ENCODE results near the gene OLFM1.

Gene OLFM1

DNA sequence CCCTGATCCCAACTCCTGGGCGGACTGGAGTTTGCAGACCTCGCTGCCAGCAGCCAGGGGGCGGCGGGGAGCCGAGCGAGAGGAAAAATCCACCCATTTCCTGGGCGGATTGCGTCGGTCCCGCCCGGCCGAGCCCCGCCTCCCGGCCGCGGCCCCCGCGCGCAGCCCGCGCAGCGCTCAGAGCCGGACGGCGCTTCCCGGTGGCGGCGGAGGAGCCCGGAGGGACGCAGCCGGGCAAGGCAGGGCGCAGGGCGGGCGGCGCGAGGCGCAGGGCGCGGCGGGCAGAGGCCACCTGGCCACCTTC is at the start of gene OLFM1:
Gene OLFM1, plus strand, starts transcription at position 180 of the 304 bp plus-strand sequence. CDS start 322 bp downstream, outside the sequence.
- DNase-seq (ENCODE audit: low read depth, low spot score) = no peak

GRCh38 chr9:135038331-135038730 is 49.1 kb upstream of the OLFM1 start:
- DNase-seq (ENCODE audit: low read depth, low spot score) = no peak

GRCh38 chr9:135038826-135039225 is 48.6 kb upstream of the OLFM1 start:
- no peak for DNase-seq (ENCODE audit: low read depth, low spot score)

DNA sequence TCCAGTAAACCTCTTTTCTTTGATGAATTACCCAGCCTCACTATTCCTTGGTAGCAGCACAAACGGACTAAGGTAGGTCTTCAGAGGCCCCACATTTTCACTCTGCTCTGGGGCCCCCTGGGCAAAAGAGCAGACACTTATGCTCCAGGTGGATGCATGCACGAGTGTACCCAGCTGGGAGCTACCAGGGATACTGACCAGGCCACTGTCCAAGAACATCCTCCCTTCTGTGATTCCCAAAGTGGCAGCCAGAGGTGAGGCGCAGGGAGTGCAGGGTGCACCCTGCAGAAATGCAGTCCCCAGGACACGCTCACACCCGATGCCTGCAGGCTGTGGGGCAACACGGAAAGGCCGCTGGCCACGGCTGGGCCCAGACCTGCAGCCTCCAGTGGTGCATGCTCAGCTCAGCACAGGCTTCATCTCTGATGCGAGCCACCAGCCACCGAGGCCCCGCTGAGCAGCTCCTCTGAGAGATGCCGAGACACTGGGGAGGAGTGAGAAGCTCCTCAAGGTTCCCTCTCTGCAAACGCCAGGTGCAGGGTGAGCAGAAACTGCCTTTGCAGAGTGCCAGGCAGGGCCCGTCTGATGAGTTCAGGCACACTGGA is 48.1 kb upstream of the OLFM1 start:
- no peak for DNase-seq (ENCODE audit: low read depth, low spot score)

GRCh38 chr9:135039916-135040645 is 47.4 kb upstream of the OLFM1 start:
- DNase-seq (ENCODE audit: low read depth, low spot score) = no peak

DNA sequence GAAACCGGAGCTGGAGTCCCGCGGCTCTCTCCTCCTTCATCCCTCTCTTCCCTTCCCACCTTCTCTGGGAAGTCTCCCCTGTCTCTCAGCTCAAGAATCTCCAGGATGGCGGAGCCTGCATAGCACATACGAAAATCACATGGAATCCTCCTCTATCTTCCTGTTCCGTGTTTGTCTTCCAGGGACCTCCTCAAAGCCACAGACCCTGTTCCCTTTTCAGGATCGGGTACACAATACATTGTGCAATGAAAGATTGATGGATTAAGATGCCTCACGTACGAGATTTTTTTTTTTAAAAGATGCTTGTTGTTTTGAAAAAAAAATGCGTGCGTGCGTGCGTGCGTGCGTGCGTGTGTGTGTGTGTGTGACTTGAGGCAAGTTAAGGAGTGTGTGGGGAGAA is 46.6 kb upstream of the OLFM1 start:
- no peak for DNase-seq (ENCODE audit: low read depth, low spot score)

GRCh38 chr9:135043345-135043744 is 44.1 kb upstream of the OLFM1 start:
- DNase-seq (ENCODE audit: low read depth, low spot score) = no peak

GRCh38 chr9:135045264-135045927 is 42.1 kb upstream of the OLFM1 start:
- no peak for DNase-seq (ENCODE audit: low read depth, low spot score)

- no peak for DNase-seq (ENCODE audit: low read depth, low spot score)
These were observed 41.3 kb upstream of the OLFM1 start for GRCh38 chr9:135045928-135046738.

GRCh38 chr9:135046739-135047350 is 40.6 kb upstream of the OLFM1 start:
- DNase-seq (ENCODE audit: low read depth, low spot score) = no peak

DNA sequence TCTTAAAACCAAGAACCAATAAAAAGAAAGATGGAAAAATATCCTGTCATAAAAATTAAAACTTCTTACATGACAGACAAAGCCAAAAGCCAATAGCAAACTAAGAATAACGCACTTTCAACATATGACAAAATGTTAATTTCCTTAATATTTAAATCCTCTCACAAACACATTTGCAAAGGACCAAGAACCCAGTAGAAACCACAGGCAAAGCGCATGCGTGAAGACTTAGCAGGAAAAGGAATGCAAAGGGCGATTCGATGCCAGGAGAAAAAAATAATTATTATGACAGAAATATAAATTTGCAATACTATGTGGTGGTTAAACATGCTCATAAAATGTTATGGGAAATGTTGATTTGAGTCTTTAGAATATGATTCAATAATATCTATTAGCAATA is 39.9 kb upstream of the OLFM1 start:
- DNase-seq (ENCODE audit: low read depth, low spot score) = no peak

DNA sequence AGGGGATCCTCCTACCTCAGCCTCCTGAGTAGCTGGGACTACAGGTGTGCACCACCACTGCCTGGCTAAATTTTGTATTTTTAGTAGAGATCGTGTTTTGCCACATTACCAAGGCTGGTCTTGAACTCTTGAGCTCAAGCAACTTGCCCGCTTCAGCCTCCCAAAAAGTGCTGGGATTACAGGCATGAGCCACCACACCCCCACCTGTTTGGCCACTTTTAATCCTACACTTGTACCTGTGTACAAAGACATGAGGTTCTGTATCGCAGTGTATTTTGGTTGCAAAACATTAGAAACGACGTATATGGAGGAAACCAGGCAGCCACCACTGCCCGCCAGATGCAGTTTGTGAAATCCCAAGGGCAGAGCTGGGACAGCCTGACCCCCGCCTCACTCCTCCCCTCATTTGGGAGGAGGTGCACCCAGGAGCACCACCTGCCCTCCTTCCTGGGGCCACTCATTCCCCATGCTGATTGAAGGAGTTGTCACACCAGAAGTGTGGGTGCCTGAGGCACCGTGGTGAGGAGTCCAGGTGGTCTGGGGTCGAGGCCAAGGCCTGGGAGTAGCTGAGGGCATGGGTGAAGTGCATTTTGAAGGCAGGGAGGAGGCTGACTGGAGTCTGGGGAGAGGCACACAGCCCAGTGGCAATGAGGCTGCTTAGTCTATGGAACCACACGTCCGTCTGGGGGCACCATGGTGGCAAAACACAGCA is 39.3 kb upstream of the OLFM1 start:
- DNase-seq (ENCODE audit: low read depth, low spot score) = no peak

DNA sequence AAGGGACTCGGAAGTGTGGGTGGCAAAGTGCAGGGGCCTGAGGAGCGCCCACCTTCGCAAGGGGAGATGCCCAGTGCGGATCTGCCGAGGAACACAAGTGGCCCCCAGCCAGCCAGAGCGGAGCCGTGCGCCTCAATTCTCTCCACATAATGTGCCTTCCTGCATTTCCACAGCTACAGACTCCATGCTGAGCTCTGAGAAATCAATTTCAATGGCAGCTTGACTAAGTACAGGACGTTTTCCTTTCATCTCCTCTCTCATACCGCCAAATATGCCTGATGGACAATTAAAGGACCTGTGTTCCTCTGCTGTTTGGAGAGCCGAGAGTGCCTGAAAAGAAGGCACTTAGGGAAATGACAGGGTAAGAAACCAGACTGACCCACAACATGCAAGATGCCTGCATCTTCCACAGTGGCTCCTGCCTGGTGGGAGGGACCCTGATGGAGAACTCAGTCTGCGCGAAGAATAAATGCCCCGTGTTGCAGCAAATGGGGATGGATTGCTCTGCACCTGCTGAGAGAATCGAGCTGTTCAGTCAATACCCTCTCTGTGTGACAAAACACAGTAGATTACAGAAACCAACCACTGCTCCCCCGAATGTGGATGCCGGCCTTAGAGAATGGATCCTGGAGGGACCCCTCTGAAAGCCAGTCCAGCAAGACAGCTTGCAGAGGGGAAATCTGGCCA is 38.6 kb upstream of the OLFM1 start:
- no peak for DNase-seq (ENCODE audit: low read depth, low spot score)

- DNase-seq (ENCODE audit: low read depth, low spot score) = no peak
These were observed 38.0 kb upstream of the OLFM1 start for GRCh38 chr9:135049460-135049859.

- DNase-seq (ENCODE audit: low read depth, low spot score) = no peak
These were observed 37.1 kb upstream of the OLFM1 start for GRCh38 chr9:135050072-135050990.

DNA sequence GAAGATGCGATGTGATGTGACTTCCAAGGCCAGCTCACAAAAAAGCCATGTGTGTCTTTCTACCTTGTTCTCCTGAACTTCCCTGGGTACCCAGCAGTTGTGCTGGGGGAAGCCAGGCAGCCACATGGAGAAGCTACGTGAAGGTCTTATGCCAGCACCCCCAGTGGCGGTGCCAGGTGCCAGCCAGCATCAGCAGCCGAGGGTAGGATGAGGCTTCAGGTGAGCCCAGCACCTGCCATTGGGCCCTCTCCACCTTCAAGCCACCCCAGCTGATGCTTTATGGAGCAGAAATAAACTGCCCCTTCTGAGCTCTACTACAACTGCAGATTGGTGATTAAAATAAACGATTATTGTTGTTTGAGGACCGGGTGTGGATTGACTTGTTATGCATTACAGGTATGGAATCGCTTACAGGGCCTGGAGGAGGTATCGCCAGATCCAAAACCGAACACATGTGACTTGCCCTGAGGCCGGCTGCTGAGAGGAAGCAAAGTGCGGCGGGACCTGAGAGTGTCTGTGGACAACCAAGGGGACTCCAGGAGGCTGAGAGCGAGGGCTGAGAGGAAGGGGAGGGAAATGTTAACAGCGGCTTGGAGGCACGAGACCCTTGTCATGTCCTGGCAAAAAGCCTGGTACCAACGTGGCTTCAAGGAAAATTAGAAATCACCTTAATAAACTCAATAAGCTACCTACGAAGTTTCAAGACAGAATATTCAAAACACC is 36.0 kb upstream of the OLFM1 start:
- DNase-seq (ENCODE audit: low read depth, low spot score) = no peak

- no peak for DNase-seq (ENCODE audit: low read depth, low spot score)
These were observed 34.3 kb upstream of the OLFM1 start for GRCh38 chr9:135053133-135053532.

DNA sequence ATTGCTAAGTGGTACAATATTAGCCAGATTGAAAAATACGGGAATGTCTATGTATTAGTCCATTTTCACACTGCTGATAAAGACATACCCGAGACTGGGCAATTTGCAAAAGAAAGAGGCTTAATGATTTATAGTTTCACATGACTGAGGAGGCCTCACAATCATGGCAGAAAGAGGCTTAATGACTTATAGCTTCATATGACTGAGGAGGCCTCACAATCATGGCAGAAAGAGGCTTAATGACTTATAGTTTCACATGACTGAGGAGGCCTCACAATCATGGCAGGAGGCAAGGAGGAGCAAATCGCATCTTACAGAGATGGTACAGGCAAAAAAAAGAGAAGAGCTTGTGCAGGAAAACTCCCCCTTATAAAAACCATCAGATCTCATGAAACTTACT is 32.3 kb upstream of the OLFM1 start:
- no peak for DNase-seq (ENCODE audit: low read depth, low spot score)

- no peak for DNase-seq (ENCODE audit: low read depth, low spot score)
These were observed 30.9 kb upstream of the OLFM1 start for GRCh38 chr9:135056541-135056940.

Measured in activated naive CD8-positive, alpha-beta T cell treated with anti-CD3 and anti-CD28 coated beads, Interleukin-2, amount 50 U/mL, for 16 hours (primary cell).